ENCODE results near the gene ABCC1.

ABCC1 gene

DNA sequence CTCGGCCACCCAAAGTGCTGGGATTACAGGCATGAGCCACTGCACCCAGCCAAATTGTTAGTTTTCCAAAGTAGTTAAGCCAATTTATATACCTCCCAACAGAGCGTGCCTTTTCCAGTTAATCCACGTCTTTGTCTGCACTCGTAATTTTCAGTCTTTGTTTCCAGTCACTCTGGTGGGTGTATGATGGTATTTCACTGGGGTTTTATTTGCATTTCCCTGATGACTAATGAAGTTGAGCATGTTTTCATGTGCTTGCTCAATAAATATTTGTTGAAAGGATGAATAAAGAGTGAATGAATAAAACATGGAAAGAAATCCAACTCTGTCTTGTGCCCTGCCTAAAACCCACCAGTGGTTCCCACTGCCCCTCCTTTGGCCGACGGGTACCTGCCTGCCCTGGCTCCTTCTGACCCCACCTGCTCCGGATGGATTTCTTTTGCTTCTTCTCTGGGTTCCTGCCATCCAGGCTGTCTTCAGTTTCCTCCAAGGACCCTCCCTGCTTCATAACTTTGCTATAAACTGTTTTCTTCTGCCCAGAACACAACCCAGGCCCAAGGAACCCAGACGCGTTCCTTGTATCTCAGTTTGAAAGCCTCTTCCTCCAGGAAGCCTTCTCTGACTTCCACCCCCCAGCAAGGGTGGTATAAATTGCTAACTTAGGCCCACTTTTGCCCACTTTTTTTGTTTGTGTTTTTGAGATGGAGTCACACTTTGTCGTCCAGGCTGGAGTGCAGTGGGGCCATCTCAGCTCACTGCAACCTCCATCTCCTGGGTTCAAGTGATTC, 3.0 kb upstream of the ABCC1 start:
- peak; percentile 48 for DNase-seq (ENCODE audit: low read depth)
- no peak overlapping the region for H3K4me3 ChIP-seq (ENCODE audit: low read depth, low read length)
- TF ChIP-seq, protein P1, sequence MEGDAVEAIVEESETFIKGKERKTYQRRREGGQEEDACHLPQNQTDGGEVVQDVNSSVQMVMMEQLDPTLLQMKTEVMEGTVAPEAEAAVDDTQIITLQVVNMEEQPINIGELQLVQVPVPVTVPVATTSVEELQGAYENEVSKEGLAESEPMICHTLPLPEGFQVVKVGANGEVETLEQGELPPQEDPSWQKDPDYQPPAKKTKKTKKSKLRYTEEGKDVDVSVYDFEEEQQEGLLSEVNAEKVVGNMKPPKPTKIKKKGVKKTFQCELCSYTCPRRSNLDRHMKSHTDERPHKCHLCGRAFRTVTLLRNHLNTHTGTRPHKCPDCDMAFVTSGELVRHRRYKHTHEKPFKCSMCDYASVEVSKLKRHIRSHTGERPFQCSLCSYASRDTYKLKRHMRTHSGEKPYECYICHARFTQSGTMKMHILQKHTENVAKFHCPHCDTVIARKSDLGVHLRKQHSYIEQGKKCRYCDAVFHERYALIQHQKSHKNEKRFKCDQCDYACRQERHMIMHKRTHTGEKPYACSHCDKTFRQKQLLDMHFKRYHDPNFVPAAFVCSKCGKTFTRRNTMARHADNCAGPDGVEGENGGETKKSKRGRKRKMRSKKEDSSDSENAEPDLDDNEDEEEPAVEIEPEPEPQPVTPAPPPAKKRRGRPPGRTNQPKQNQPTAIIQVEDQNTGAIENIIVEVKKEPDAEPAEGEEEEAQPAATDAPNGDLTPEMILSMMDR (IDR thresholded peaks at IDR 0.05; ENCODE audit: control insufficient read depth, extremely low read depth, insufficient read depth) = no peak

DNA sequence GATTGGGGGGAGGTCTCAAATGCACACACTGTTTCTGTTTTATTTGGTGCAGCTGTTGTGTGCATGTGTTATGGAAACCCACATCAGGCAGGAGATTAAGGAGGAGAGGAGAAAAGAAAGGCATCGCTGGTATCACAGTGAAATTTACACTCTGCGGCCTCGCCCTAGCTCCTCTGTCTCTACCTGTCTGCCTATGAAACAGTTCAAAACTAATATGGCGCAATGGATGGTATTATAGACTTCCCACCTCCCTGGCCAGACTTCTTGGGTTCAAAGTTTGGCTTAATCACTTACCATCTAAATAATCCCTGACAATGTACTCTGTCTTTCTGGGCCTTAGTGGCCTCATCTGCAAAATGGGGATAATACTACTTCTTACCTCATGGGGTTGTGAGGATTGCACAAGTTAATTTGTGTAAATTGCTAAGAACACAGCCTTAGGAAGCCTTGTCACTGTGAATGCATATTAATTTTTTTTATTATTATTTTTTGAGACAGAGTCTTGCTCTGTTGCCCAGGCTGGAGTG, 1.4 kb upstream of the ABCC1 start:
- DNase-seq (ENCODE audit: low read depth) = no peak
- no peak overlapping the region for H3K4me3 ChIP-seq (ENCODE audit: low read depth, low read length)
- TF ChIP-seq, protein P1 (IDR thresholded peaks at IDR 0.05; ENCODE audit: control insufficient read depth, extremely low read depth, insufficient read depth) = no peak

DNA sequence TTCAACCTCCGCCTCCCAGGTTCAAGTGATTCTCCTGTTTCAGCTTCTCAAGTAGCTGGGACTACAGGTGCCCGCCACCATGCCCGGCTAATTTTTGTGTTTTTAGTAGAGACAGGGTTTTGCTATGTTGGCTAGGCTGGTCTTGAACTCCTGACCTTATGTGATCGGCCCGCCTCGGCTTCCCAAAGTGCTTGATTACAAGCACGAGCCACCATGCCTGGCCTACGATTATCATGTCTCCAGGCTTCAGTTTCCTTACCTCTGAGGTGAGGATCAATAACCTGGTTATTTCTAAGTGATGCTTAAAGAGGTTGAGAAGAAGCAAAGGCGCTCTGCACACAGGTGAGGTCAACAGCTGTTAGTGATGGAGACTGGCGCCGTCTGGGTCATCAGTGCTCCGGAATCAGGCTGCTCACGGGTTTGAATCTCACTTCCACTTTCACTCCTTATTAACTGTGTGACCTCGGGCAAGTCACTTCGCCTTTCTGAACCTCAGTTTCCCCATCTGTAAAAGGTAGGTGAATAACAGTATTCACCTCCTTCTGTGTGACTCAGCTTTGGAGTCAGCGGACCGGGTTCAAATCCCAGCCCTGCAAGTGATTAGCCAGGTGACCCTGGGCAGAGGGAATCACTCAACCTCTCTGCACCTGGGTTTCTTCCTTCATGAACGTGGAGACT, 745 bp upstream of the ABCC1 start:
- TF ChIP-seq, protein P1 (IDR thresholded peaks at IDR 0.05; ENCODE audit: control insufficient read depth, extremely low read depth, insufficient read depth) = no peak
- no peak for DNase-seq (ENCODE audit: low read depth)
- H3K4me3 ChIP-seq (ENCODE audit: low read depth, low read length) = peak overlapping the region; percentile 58

DNA sequence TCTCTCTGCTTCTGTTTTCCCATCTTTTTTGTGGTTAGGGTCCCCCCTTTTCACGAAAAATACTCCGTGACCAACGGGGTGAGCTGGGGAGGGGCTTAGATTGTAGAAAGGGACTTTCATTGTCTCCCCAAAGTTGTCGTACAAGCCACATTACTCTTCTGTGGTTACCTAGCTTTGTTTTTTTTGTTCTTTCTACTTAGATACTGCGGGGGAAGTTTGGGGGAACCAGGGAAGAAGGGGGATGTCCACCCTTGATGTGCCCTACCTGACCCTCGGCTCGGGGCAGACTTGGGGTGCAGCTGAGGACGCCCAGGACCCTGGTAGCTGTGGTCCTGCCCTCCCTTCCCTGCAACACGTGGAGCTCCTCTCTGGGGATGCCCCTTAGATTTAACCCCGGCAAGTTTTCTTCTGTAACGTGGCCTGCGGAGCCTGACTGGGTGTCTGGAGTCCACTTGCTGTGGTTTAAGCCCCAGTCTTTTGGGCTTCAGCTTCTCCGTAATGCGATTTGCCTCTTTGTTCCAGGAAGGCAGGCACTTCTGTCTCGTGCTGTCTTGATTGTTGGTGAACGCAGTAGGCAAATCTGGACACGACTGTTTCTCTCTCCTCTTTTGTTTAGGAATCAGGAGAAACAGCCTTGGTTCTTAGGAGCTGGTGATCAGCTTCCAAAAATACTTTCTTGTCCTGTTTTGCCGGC, 892 bp downstream of the ABCC1 start:
- TF ChIP-seq, protein P1 (IDR thresholded peaks at IDR 0.05; ENCODE audit: control insufficient read depth, extremely low read depth, insufficient read depth) = no peak
- H3K4me3 ChIP-seq (ENCODE audit: low read depth, low read length) = peak overlapping the region; percentile 96
- no peak for DNase-seq (ENCODE audit: low read depth)

DNA sequence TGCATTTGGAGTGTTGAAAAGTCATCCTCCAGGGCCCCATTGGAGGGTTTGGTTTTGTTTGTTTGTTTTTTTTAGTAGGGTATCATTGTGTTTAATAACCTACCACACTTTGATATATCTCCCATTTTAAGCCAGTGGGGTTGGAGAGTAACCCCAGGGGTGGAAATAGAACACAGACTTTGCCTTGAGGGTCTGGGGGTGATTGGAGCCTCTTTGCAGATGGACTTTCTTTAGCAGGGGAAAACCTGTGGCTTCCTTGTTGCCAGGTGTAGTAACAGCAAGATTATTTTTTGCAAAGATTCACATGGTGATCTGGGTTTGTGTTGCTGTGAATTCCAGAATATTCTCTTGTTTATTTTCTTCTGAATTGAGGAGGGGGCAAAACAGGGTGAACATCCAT, 1.5 kb downstream of the ABCC1 start:
- TF ChIP-seq, protein P1 (IDR thresholded peaks at IDR 0.05; ENCODE audit: control insufficient read depth, extremely low read depth, insufficient read depth) = no peak
- H3K4me3 ChIP-seq (ENCODE audit: low read depth, low read length) = peak overlapping the region; percentile 96
- no peak for DNase-seq (ENCODE audit: low read depth)

DNA sequence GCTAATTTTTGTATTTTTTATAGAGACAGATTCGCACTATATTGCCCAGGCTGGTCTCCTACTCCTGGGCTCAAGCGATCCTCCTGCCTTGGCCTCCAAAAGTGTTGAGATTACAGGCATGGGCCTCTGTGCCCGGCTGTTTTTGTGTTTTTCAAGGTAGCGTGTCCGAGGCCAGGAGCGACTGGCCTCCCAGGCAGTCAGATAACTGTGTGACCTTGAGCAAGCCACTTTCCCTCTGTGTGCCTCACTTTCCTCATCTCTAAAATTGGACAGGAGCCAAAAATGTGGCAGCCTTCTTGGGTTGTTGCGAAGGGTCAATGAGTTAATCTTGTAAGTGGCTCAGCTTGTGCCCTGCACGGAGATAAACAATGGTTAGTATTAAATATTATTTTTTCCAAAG, 2.4 kb downstream of the ABCC1 start:
- no peak for DNase-seq (ENCODE audit: low read depth)
- TF ChIP-seq, protein P1 (IDR thresholded peaks at IDR 0.05; ENCODE audit: control insufficient read depth, extremely low read depth, insufficient read depth) = no peak
- H3K4me3 ChIP-seq (ENCODE audit: low read depth, low read length) = no peak overlapping the region
